BE2C (cell line): ENCODE data around the gene GGNBP2.
"Not testable (repeated sequence)": the region's sequence is repeated elsewhere in the genome, so short reads cannot be mapped to it uniquely, and the experiment has no call there.

Experiments
- DNase-seq: peaks from one replicate; pipeline ENCODE4 v3.0.0-alpha.2; 2020
- H3K27me3 ChIP-seq: fragments of 250-450 bp; sonication (Bioruptor Pico); 2 replicates; pipeline ENCODE4 v1.5.1; 2020; ENCODE audit warnings: mild to moderate bottlenecking
- H3K36me3 ChIP-seq: fragments of 250-450 bp; sonication (Bioruptor Pico); 2 replicates; pipeline ENCODE4 v1.5.1; 2020; ENCODE audit warnings: mild to moderate bottlenecking
- H3K4me1 ChIP-seq: fragments of 250-450 bp; sonication (Bioruptor Pico); 2 replicates; pipeline ENCODE4 v1.5.1; 2020
- H3K4me3 ChIP-seq: 2 replicates; pipeline ENCODE4 v1.5.1; 2011; ENCODE audit warnings: low read depth, low read length
- H3K9me3 ChIP-seq: fragments of 250-450 bp; sonication (Bioruptor Pico); 2 replicates; pipeline ENCODE4 v1.5.1; 2020
- CTCF ChIP-seq: IDR thresholded peaks from 2 replicates; pipeline ENCODE4 v1.5.1; 2012; ENCODE audit warnings: mild to moderate bottlenecking, low read depth, low read length

Gene GGNBP2

GRCh38 chr17:36506249-36506826 is 38.4 kb upstream of the GGNBP2 start:
- DNase-seq, result no peak
- no peaks in the 10 kb centered on the region for H3K27me3 ChIP-seq
- H3K4me3 ChIP-seq, result no peak overlapping the region
- H3K4me1 ChIP-seq, result peaks cover 12% of the 10 kb centered on the region
- no peaks in the 10 kb centered on the region for H3K9me3 ChIP-seq
- no peak for TF ChIP-seq CTCF
- peaks cover 41% of the 10 kb centered on the region for H3K36me3 ChIP-seq

GRCh38 chr17:36506831-36507230 is 37.9 kb upstream of the GGNBP2 start:
- TF ChIP-seq CTCF, result no peak
- Histone ChIP-seq H3K36me3 (peaks cover 45% of the 10 kb centered on the region), H3K4me1 (peaks cover 14% of the 10 kb centered on the region), H3K9me3 (no peaks in the 10 kb centered on the region), H3K4me3 (no peak overlapping the region), H3K27me3 (no peaks in the 10 kb centered on the region)
- no peak for DNase-seq

GRCh38 chr17:36507266-36507665 is 37.5 kb upstream of the GGNBP2 start:
- Histone ChIP-seq H3K4me3 (no peak overlapping the region), H3K36me3 (peaks cover 45% of the 10 kb centered on the region), H3K4me1 (peaks cover 14% of the 10 kb centered on the region), H3K27me3 (no peaks in the 10 kb centered on the region), H3K9me3 (no peaks in the 10 kb centered on the region)
- TF ChIP-seq CTCF, result no peak
- no peak for DNase-seq

GRCh38 chr17:36508439-36508838 is 36.3 kb upstream of the GGNBP2 start:
- DNase-seq, H3K9me3 ChIP-seq, H3K4me3 ChIP-seq, H3K27me3 ChIP-seq: not testable (repeated sequence)
- H3K36me3 ChIP-seq, result peaks cover 35% of the 10 kb centered on the region
- peaks cover 14% of the 10 kb centered on the region for H3K4me1 ChIP-seq

- no peaks in the 10 kb centered on the region for H3K27me3 ChIP-seq
- no peak overlapping the region for H3K4me3 ChIP-seq
- DNase-seq, result no peak
- H3K4me1 ChIP-seq, result peaks cover 14% of the 10 kb centered on the region
- H3K36me3 ChIP-seq, result peaks cover 30% of the 10 kb centered on the region
- H3K9me3 ChIP-seq, result no peaks in the 10 kb centered on the region
- TF ChIP-seq CTCF, result no peak
These were observed 35.3 kb upstream of the GGNBP2 start for GRCh38 chr17:36509272-36509985.

- Histone ChIP-seq H3K9me3 (no peaks in the 10 kb centered on the region), H3K4me3 (no peak overlapping the region), H3K36me3 (peaks cover 30% of the 10 kb centered on the region), H3K27me3 (no peaks in the 10 kb centered on the region), H3K4me1 (peaks cover 14% of the 10 kb centered on the region)
- DNase-seq, result peak; percentile 87
- no peak for TF ChIP-seq CTCF
These were observed 34.1 kb upstream of the GGNBP2 start for GRCh38 chr17:36510636-36511035.
